HUDEP-2 (cell line): Measurements from ENCODE around the gene PCBP2.
"Not testable (repeated sequence)": the region's sequence is repeated elsewhere in the genome, so short reads cannot be mapped to it uniquely, and the experiment has no call there.

Source experiments
- DNase-seq, 76 experiments: peaks; one replicate each; lab custom pipeline; 2025; ENCODE audit not compliant: unreplicated experiment in 76 of 76; lab: John Stamatoyannopoulos, UW

The PCBP2 gene

DNA sequence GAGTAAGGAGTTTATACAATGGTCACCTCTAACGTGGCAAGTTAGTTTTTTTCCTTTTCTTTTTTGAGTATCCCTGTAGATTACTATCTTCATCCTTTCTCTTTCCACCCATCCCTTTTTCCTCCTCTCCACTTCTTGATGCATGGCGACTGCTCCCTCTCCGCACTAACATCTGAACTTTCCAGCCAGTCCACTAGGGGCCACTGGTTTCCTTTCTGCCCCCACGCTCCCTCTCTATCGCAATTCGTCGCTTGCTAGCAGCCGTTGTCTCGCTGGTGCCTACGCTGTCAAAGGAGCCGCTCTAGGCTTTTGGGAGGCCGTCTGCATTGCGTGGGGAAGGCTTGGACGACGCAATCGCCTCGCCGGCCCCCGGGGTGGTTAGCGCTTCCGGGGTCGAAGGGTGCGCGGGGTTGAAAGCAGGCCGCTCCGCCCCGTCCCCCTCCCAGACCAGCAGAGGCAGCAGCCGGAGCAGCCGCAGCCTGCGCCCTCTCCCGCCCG, at the start of gene PCBP2:
PCBP2 (plus strand) TSS at position 442 of the 498 bp plus-strand sequence. CDS start 2,699 bp downstream, outside the sequence.
- peak in 75 of 76 experiments; percentile 13 to 98 (median 97) for DNase-seq

DNA sequence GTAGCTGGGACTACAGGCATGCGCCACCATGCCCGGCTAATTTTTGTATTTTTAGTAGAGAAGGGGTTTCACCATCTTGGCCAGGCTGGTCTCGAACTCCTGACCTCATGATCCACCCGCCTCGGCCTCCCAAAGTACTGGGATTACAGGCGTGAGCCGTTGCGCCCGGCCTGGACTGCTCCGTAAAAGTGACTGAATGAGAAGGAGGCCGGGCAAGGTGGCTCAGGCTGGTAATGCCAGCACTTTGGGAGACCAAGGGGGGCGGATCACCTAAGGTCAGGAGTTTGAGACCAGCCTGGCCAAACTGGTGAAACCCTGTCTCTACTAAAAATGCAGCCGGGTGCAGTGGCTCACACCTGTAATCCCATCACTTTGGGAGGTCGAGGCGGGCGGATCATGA, 49.6 kb upstream of the PCBP2 start:
- not testable (repeated sequence) for DNase-seq

GRCh38 chr12:53402871-53403270, 49.0 kb upstream of the PCBP2 start:
- DNase-seq = no peak

DNA sequence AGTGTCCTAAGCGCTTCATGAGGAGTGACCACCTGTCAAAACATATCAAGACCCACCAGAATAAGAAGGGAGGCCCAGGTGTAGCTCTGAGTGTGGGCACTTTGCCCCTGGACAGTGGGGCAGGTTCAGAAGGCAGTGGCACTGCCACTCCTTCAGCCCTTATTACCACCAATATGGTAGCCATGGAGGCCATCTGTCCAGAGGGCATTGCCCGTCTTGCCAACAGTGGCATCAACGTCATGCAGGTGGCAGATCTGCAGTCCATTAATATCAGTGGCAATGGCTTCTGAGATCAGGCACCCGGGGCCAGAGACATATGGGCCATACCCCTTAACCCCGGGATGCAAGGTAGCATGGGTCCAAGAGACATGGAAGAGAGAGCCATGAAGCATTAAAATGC, 41.0 kb upstream of the PCBP2 start:
- DNase-seq = no peak

- DNase-seq = no peak
Measured at GRCh38 chr12:53413485-53414204, 38.3 kb upstream of the PCBP2 start.

DNA sequence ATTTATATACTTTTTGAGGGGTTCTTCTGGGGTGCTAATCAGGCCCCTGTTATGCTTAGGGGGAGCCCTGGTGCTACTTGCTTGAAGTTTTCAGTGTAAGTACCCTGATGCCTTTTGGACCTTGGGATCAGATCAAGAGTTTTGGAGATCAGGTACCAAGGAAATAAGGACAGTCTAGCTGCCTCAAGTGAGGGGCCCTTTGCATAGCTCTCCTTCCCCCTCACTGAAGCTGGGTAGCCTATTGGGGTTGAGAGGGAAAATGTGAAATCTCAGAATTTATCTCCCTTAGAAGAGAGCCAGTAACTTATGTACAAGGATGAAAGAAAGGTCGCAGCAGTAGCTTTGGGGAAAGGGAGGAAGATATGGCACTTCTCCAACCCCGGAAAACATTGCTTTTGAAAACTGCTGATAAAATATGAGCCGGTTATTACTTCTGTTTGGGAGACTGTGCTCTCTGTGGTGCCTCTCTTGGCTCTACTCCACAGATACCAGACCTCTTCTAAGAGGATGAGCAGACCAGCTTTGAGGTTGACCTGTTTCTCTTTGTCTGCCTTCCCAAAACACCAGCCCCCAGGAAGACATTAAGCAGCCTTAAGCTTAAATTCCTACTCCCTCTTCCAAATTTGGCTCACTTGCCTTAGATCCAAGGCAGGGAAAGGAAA, 37.0 kb upstream of the PCBP2 start:
- DNase-seq = peak in 7 of 76 experiments; percentile 8 to 30 (median 22)

GRCh38 chr12:53415752-53416389, 36.0 kb upstream of the PCBP2 start:
- DNase-seq = not testable (repeated sequence)

GRCh38 chr12:53417291-53417816, 34.5 kb upstream of the PCBP2 start:
- DNase-seq = not testable (repeated sequence)

- no peak for DNase-seq
Measured at GRCh38 chr12:53418221-53418620, 33.7 kb upstream of the PCBP2 start.

- DNase-seq = no peak
Measured at GRCh38 chr12:53419756-53420155, 32.1 kb upstream of the PCBP2 start.

- DNase-seq = not testable (repeated sequence)
Measured at GRCh38 chr12:53422247-53422646, 29.7 kb upstream of the PCBP2 start.

DNA sequence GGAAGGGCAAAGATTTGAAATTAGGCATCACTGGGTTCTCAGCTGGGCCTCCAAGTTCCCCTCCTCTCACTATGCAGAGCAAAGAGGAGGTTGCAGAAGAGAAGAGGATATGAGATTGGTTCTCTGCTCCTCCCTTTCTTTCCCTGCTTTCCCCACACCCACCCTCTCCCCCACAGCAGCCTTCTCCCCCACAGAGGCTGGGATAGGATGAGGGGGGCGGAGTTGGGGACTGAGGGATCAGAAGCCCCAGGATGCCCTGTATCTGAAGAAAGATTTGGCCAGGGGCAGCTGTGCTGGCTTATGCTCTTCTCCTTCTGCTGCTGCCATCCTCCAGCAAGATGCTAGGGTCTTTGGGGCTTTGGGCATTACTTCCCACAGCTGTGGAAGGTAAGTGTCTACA, 28.3 kb upstream of the PCBP2 start, which contains the start of gene AMHR2:
AMHR2 (plus strand) TSS at position 259 of the 400 bp plus-strand sequence; CDS start at position 339, 80 bp downstream.
- DNase-seq = no peak

DNA sequence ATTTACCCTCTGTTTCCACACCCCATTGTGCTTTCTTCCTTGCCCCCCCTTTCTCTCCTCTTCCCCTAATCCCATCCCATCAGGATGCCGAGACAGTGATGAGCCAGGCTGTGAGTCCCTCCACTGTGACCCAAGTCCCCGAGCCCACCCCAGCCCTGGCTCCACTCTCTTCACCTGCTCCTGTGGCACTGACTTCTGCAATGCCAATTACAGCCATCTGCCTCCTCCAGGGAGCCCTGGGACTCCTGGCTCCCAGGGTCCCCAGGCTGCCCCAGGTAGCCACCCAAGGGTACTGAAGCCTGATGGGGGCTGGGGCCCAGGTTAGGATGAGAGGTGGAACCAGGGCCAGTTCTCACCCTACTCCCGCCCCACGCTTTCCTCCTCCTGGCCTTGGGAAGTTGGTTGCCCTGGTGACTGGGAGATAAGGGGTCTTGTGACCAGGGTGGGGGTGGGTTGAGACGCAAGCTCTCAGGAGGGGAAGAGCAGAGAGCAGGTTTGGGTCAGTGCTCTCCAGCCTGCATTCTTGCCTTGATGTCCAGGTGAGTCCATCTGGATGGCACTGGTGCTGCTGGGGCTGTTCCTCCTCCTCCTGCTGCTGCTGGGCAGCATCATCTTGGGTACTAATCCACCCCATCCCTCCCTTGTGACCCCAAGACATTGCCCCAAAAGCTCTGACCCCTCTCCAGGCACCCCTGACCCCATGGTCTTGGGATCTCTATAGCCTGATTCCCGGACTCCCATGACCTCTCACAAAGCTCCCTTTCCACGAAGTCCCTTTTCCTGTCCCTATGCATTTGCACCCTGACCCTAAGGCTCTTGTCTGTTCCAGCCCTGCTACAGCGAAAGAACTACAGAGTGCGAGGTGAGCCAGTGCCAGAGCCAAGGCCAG, 27.0 kb upstream of the PCBP2 start:
- DNase-seq = peak in 50 of 76 experiments; percentile 4 to 69 (median 42)

- DNase-seq = peak in 2 of 76 experiments; percentile 11 to 20
Measured at GRCh38 chr12:53425515-53426150, 26.3 kb upstream of the PCBP2 start.

DNA sequence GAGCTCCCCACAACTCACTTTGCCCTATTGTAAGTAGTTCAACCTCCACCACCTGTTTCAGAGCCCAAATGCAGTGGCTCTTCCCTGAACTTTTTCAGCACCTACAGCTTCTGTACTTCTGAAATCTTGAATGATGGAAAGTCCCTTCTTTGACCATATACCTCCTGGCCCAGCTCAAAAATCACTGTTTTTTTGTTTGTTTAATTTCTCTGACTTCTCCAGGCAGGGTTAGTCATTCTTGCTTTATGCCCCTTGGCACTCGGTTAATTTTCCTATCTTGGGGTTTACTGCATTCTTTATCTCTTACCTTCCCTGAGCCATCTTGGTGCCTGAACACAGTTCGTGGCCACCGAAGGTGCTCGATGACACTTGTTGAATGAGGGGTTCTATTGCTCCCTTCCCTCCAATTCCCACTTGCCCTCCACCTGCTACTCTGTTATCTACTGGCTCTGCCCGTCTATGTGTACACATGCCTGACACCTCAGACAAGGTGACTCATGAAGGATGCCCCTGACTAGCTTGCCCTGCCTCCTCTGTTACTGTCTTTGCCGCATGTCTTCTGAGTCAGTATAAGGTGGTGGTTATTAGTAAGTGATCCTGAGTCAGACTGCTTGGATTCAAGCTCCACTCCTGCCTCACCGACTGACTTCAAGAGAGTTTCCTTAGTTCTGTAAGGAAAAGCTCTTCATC, 23.9 kb upstream of the PCBP2 start:
- DNase-seq = peak in 2 of 76 experiments; percentile 9 to 15

GRCh38 chr12:53428741-53429140, 23.2 kb upstream of the PCBP2 start:
- DNase-seq = no peak

GRCh38 chr12:53430116-53430515, 21.8 kb upstream of the PCBP2 start:
- DNase-seq = no peak

DNA sequence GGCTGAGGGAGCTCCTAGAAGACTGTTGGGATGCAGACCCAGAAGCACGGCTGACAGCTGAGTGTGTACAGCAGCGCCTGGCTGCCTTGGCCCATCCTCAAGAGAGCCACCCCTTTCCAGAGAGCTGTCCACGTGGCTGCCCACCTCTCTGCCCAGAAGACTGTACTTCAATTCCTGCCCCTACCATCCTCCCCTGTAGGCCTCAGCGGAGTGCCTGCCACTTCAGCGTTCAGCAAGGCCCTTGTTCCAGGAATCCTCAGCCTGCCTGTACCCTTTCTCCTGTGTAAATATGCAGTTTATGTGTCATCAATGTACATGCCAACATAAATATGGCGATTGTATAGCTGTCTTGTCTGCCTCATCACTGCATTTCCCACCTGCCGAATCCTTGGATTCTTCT, 20.7 kb upstream of the PCBP2 start:
- no peak for DNase-seq

DNA sequence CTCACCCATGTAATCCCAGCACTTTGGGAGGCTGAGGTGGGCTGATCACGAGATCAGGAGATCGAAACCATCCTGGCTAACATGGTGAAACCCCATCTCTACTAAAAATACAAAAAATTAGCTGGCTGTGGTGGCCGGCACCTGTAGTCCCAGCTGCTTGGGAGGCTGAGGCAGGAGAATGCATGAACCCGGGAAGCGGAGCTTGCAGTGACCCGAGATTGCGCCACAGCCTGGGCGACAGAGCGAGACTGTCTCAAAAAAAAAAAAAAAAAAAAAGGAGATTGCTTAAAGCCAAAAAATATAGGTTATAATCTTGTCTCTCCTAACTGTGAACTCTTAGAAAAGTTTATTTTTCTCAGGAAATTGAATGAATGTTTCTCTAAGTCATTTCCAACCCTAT, 16.6 kb upstream of the PCBP2 start:
- DNase-seq = not testable (repeated sequence)
